NT2/D1 (cell line): ENCODE data around the gene COL9A2.

ENCODE experiments used
- SUZ12 ChIP-seq: IDR thresholded peaks from 2 replicates; pipeline ENCODE4 v1.6.1; 2011; ENCODE audit not compliant: insufficient read length, insufficient read depth; ENCODE audit errors: extremely low read depth
- YY1 ChIP-seq: IDR thresholded peaks from 2 replicates; pipeline ENCODE4 v1.6.1; 2011; ENCODE audit not compliant: insufficient read length, insufficient read depth
- ZNF274 ChIP-seq: IDR thresholded peaks from 2 replicates; pipeline ENCODE4 v1.6.1; 2011; ENCODE audit warnings: mild to moderate bottlenecking, low read depth, low read length

- no peak for TF ChIP-seq ZNF274
- TF ChIP-seq YY1, result no peak
- no peak for TF ChIP-seq SUZ12
Observed at GRCh38 chr1:40339420-40340323, 22.6 kb upstream of the COL9A2 start.
